ENCODE measurements around the gene PRRC2A.

The PRRC2A gene

GRCh38 chr6:31575952-31576685 lies 44.4 kb upstream of the PRRC2A start:
- DNase-seq (ENCODE audit: low read depth), result no peak
- no peak for TF ChIP-seq CTCF (IDR thresholded peaks at IDR 0.05; ENCODE audit: low read depth, low read length, missing control alignments)
- peak overlapping the region; percentile 79 for H3K4me3 ChIP-seq (ENCODE audit: low read depth, low read length)

GRCh38 chr6:31576897-31577578 lies 43.5 kb upstream of the PRRC2A start:
- H3K4me3 ChIP-seq (ENCODE audit: low read depth, low read length), result peak overlapping the region; percentile 79
- no peak for TF ChIP-seq CTCF (IDR thresholded peaks at IDR 0.05; ENCODE audit: low read depth, low read length, missing control alignments)
- no peak for DNase-seq (ENCODE audit: low read depth)

DNA sequence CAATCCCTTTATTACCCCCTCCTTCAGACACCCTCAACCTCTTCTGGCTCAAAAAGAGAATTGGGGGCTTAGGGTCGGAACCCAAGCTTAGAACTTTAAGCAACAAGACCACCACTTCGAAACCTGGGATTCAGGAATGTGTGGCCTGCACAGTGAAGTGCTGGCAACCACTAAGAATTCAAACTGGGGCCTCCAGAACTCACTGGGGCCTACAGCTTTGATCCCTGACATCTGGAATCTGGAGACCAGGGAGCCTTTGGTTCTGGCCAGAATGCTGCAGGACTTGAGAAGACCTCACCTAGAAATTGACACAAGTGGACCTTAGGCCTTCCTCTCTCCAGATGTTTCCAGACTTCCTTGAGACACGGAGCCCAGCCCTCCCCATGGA lies 42.9 kb upstream of the PRRC2A start:
- DNase-seq (ENCODE audit: low read depth), result no peak
- no peak for TF ChIP-seq CTCF (IDR thresholded peaks at IDR 0.05; ENCODE audit: low read depth, low read length, missing control alignments)
- H3K4me3 ChIP-seq (ENCODE audit: low read depth, low read length), result peak overlapping the region; percentile 79

DNA sequence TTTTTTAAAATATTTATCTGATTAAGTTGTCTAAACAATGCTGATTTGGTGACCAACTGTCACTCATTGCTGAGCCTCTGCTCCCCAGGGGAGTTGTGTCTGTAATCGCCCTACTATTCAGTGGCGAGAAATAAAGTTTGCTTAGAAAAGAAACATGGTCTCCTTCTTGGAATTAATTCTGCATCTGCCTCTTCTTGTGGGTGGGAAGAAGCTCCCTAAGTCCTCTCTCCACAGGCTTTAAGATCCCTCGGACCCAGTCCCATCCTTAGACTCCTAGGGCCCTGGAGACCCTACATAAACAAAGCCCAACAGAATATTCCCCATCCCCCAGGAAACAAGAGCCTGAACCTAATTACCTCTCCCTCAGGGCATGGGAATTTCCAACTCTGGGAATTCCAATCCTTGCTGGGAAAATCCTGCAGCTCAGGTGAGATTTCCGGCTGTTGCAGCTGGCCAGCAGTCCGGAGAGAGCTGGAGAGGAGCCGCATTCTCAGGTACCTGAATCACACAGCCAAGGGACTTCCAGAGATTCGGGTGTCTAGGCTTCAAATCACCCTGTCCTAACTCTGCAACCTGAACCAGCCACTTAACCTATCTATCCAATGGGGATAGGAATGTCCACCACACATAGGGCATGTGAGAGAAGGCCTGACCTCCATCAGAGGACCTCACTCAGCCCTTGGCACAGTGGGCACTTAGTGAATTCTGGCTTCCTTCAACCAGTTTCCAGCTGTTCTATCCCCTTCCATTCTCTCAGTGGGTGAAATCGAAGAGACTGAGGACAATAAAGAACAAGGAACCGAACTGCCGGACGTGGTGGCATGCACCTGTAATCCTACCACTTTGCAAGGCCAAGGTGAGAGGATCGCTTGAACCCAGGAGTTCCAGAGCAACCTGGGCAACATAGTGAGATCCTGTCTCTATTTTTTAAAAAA lies 42.1 kb upstream of the PRRC2A start:
- peak overlapping the region; percentile 79 for H3K4me3 ChIP-seq (ENCODE audit: low read depth, low read length)
- no peak for DNase-seq (ENCODE audit: low read depth)
- TF ChIP-seq CTCF (IDR thresholded peaks at IDR 0.05; ENCODE audit: low read depth, low read length, missing control alignments), result no peak

DNA sequence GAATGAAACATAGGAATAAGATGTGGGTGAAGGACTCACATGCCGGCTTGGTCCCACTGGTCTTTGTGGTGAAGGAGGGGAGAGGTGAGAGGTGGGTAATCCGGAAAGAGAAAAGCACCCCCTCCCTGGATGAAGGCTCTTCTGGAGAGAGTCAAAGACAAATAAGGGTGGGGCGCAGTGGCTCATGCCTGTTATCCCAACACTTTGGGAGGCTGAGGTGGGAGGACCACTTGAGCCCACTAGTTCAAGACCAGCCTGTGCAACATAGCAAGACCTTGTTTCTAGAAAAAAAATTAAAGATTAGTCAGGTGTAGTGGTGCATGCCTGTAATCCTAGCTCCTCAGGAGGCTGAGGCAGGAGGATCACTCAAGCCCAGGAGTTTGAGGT lies 41.4 kb upstream of the PRRC2A start:
- DNase-seq (ENCODE audit: low read depth), result no peak
- H3K4me3 ChIP-seq (ENCODE audit: low read depth, low read length), result peak overlapping the region; percentile 79; the same call in 1 of the 2 replicates
- TF ChIP-seq CTCF (IDR thresholded peaks at IDR 0.05; ENCODE audit: low read depth, low read length, missing control alignments), result no peak

GRCh38 chr6:31579546-31580437 lies 40.7 kb upstream of the PRRC2A start:
- DNase-seq (ENCODE audit: low read depth), result no peak
- peak overlapping the region; percentile 87 for H3K4me3 ChIP-seq (ENCODE audit: low read depth, low read length)
- TF ChIP-seq CTCF (IDR thresholded peaks at IDR 0.05; ENCODE audit: low read depth, low read length, missing control alignments), result no peak

All from GM12864 (cell line).